HAP-1 (cell line): ENCODE measurements around the gene ANAPC4.
"Not testable (repeated sequence)": the region's sequence is repeated elsewhere in the genome, so short reads cannot be mapped to it uniquely, and the experiment has no call there.

ENCODE experiments used
- DNase-seq, 2 experiments: peaks; one replicate each; pipeline ENCODE4 v3.0.0-alpha.2; 2016 to 2020; ENCODE audit warnings: low spot score in 2 of 2
- H3K27me3 ChIP-seq: fragments of 250-450 bp; sonication (Bioruptor Pico); 2 replicates; pipeline ENCODE4 v1.5.1; 2020; ENCODE audit warnings: low read depth, mild to moderate bottlenecking, moderate library complexity
- H3K36me3 ChIP-seq: fragments of 250-450 bp; sonication (Bioruptor Pico); replicated peaks from 2 replicates; pipeline ENCODE4 v1.5.1; 2020; ENCODE audit warnings: mild to moderate bottlenecking
- H3K4me1 ChIP-seq: fragments of 250-450 bp; sonication (Bioruptor Pico); 2 replicates; pipeline ENCODE4 v1.5.1; 2020; ENCODE audit warnings: mild to moderate bottlenecking
- H3K4me3 ChIP-seq: fragments of 250-450 bp; sonication (Bioruptor Pico); 2 replicates; pipeline ENCODE4 v1.5.1; 2020; ENCODE audit warnings: mild to moderate bottlenecking, moderate library complexity
- H3K9me3 ChIP-seq: fragments of 250-450 bp; sonication (Bioruptor Pico); 2 replicates; pipeline ENCODE4 v1.5.1; 2020; ENCODE audit warnings: mild to moderate bottlenecking, moderate library complexity
- in situ Hi-C: fragments of 300-500 bp; cut with MboI; formaldehyde crosslinking; loops from 3 replicates; pipeline ENCODE4 v1.14.3; 2020; ENCODE audit warnings: low sequenced_read_pairs, inconsistent platforms, mixed read lengths

ANAPC4 gene

DNA sequence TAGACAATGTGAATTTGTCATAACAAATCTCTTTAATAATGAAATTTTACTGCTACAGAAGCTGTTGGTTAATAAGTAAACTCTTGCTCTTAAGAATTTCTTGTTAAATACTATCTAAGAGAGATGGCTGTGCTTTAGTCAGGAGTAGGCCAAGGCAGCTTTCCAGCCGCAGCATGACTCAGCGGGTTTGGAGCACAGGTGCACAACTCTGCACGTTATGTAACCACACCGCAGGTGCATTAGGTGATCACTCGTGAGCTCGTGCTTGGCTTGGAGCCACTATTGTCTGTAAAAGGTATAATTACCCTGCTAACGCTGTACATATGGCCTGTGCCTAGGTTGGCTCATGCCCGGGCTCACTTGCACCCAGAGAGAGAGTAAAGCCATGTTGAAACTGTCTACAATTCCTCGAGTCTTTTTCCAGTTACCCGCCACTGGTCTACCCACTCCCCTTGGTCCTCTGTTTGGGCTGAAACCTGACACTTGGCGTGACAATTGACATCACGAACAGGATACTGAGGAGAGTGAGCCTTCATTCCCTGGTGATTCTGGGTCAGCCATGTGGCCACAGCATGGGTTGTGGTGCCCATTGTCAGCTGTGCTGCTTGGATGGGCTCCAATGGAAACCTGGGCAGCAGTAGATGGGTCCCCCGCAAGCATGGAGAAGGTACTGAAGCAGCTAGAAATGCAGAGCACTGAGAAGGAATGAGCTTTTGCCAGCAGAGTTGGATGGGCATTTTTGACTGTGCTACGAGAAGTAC lies 18.4 kb upstream of the ANAPC4 start:
- H3K4me3 ChIP-seq, result no peak overlapping the region
- H3K36me3 ChIP-seq, result no peaks in the 10 kb centered on the region; the same call in none of the 2 replicates
- in situ Hi-C loops, result loop anchor here (25.0 kb wide), 1 partner anchor 171 kb away; no protein-coding TSS in a partner anchor
- H3K4me1 ChIP-seq, result no peaks in the 10 kb centered on the region
- no peaks in the 10 kb centered on the region for H3K27me3 ChIP-seq
- H3K9me3 ChIP-seq, result no peaks in the 10 kb centered on the region
- DNase-seq, result no peak

DNA sequence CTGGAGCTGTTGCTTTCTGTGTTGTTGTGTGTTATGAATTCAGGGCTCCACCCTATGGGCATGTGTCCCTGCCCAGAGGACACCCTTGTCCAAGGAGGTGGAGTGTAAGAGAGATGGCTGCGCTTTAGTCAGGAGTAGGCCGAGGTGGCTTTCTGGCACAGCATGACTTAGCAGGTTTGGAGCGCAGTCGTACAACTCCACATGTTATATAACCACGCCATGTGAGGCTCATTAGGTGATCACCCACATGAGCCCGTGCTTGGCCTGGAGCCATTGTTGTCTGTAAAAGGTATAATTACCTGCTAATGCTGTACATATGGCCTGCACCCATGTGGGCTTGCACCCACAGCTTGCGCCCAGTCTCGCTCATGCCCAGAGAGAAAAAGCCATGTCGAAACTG lies 15.8 kb upstream of the ANAPC4 start:
- Histone ChIP-seq H3K36me3 (no peaks in the 10 kb centered on the region; the same call in none of the 2 replicates), H3K27me3 (no peaks in the 10 kb centered on the region), H3K4me1 (no peaks in the 10 kb centered on the region), H3K4me3 (no peak overlapping the region), H3K9me3 (no peaks in the 10 kb centered on the region)
- in situ Hi-C loops, result loop anchor here (25.0 kb wide), 1 partner anchor 174 kb away; no protein-coding TSS in a partner anchor
- DNase-seq, result no peak

GRCh38 chr4:25367004-25367621 lies 9.9 kb upstream of the ANAPC4 start:
- Histone ChIP-seq H3K36me3 (no peaks in the 10 kb centered on the region; the same call in 1 of the 2 replicates), H3K27me3 (no peaks in the 10 kb centered on the region), H3K9me3 (no peaks in the 10 kb centered on the region), H3K4me1 (peaks cover 6% of the 10 kb centered on the region; the same call in 1 of the 2 replicates), H3K4me3 (no peak overlapping the region)
- in situ Hi-C loops, result loop anchor here (25.0 kb wide), 1 partner anchor 180 kb away; no protein-coding TSS in a partner anchor
- peak in 1 of 2 experiments; percentile 41 for DNase-seq

DNA sequence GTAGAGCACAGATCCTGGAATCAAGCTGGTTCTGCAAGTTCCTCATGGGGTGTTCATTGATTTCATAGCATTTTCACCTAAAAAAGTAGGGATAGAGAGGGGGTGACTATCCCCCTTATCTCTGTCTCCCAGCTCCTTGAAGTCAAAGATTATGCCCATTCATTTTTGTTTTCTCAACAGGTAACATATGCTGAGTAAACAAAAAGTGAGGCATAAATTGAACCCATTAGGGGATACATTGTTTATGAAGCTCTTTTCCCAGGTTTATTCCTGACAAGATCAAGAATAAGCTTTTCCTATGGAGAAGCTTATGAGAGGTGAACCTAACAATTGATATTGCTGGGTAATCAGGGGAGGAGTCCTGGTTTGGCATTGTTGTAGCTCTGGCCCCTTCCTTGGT lies 9.2 kb upstream of the ANAPC4 start:
- Histone ChIP-seq H3K36me3 (no peaks in the 10 kb centered on the region; the same call in 1 of the 2 replicates), H3K4me3 (no peak overlapping the region)
- in situ Hi-C loops, result loop anchor here (25.0 kb wide), 1 partner anchor 181 kb away; no protein-coding TSS in a partner anchor

GRCh38 chr4:25368315-25368714 lies 8.7 kb upstream of the ANAPC4 start:
- no peaks in the 10 kb centered on the region for H3K27me3 ChIP-seq
- in situ Hi-C loops, result loop anchor here (25.0 kb wide), 1 partner anchor 181 kb away; no protein-coding TSS in a partner anchor
- DNase-seq, result no peak
- H3K4me3 ChIP-seq, result no peak overlapping the region
- peaks cover 6% of the 10 kb centered on the region; the same call in 1 of the 2 replicates for H3K4me1 ChIP-seq
- H3K36me3 ChIP-seq, result no peaks in the 10 kb centered on the region; the same call in 1 of the 2 replicates
- H3K9me3 ChIP-seq, result no peaks in the 10 kb centered on the region

More for the DNA sequence above, 9.2 kb upstream of the ANAPC4 start:
- Histone ChIP-seq H3K9me3 (no peaks in the 10 kb centered on the region), H3K4me1 (peaks cover 6% of the 10 kb centered on the region; the same call in 1 of the 2 replicates), H3K27me3 (no peaks in the 10 kb centered on the region)
- DNase-seq, result no peak

- Histone ChIP-seq H3K27me3 (no peaks in the 10 kb centered on the region), H3K36me3 (peaks cover 3% of the 10 kb centered on the region; the same call in 1 of the 2 replicates), H3K4me3 (no peak overlapping the region), H3K4me1 (peaks cover 6% of the 10 kb centered on the region; the same call in 1 of the 2 replicates), H3K9me3 (no peaks in the 10 kb centered on the region)
- DNase-seq, result peak in 1 of 2 experiments; percentile 59
- in situ Hi-C loops, result loop anchor here (25.0 kb wide), 1 partner anchor 183 kb away; no protein-coding TSS in a partner anchor
These were observed 6.8 kb upstream of the ANAPC4 start for GRCh38 chr4:25370242-25370641.

DNA sequence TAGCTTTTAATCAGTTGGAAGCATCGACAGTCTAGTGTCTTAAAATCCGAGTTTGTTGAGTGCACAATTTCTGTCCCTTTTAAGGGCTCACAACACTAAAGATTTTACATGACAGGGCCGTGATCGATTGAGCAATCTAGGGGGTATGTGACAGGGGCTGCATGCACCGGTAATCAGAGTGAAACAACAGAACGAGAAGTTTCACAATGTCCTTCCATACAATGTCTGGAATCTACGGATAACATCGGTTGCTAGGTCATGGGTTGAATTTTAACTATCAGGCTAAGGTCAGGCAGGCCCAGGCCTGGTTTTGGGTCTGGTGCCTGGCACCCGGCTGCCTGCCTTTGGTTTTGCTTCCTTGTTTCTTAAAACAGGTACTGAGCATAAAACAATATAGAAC lies 4.5 kb upstream of the ANAPC4 start:
- in situ Hi-C loops, result loop anchor here (25.0 kb wide), 1 partner anchor 185 kb away; no protein-coding TSS in a partner anchor

DNA sequence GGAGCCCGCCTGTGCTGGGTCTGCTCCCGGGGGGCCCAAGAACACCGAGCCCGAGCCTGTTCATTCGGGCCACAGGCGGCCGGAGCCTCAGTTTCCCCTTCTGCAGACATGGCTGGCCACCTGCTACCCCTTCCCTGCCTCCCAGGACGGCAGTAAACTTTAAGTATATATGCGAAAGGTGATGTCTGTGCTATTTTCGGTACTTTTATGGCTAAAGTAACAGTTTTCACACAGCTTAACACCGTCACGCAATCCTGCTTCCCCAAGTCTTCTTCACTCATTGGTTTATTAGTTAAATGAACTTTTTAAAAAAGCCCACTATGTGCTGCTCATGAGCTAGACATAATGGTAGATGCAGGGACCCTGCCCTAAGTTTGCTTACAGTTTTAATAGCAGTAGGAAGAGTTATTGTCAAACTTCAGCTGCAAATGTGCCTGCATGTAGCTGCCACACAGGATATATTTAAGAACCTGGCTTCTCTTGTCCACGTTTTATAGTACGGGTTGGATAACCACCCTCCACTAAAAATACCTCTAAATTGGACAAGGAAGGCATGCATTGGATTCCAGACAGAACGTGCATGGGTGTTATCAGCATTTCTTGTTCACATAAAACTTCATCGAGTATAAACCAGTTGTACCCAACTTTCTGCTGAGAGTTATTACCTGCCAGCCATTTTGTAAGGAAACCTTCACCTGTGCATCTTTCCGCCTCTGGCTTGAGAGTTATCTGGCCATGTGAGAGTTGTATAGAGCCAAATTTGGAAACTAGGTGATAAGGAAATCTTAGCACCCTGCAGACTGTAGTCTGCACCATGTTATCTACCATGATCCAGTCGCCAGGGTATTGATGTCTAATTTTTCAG lies 741 bp downstream of the ANAPC4 start:
- no peaks in the 10 kb centered on the region for H3K9me3 ChIP-seq
- H3K4me3 ChIP-seq, result peak overlapping the region; percentile 94
- H3K4me1 ChIP-seq, result peaks cover 9% of the 10 kb centered on the region
- in situ Hi-C loops, result no loop called here
- H3K27me3 ChIP-seq, result no peaks in the 10 kb centered on the region
- no peak for DNase-seq
- H3K36me3 ChIP-seq, result peaks cover 22% of the 10 kb centered on the region

More for the DNA sequence above, 4.5 kb upstream of the ANAPC4 start:
- not testable (repeated sequence) for H3K9me3 ChIP-seq, H3K27me3 ChIP-seq, H3K36me3 ChIP-seq, DNase-seq, H3K4me3 ChIP-seq, H3K4me1 ChIP-seq

DNA sequence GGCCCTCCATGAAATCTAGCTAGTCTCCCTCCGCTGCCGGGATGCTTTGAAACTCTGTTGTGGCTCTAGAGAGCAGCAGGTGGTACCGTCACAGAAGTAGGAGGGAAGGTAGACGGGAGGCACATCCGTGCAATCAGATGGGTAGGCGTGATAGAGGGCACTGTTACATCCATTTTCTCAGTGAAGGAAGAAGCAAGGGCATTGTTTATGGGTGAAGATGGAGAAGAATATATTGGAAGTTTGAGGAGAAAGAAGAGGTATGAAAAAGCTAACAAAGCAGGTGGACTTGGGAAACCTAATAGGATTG lies 1.3 kb downstream of the ANAPC4 start:
- Histone ChIP-seq H3K4me3 (peak overlapping the region; percentile 94), H3K9me3 (no peaks in the 10 kb centered on the region), H3K4me1 (peaks cover 11% of the 10 kb centered on the region), H3K36me3 (peaks cover 25% of the 10 kb centered on the region), H3K27me3 (no peaks in the 10 kb centered on the region)
- DNase-seq, result no peak
- in situ Hi-C loops, result no loop called here

- peaks cover 11% of the 10 kb centered on the region for H3K4me1 ChIP-seq
- DNase-seq, result no peak
- H3K4me3 ChIP-seq, result no peak overlapping the region
- H3K36me3 ChIP-seq, result peaks cover 33% of the 10 kb centered on the region
- no peaks in the 10 kb centered on the region for H3K9me3 ChIP-seq
- in situ Hi-C loops, result no loop called here
- H3K27me3 ChIP-seq, result no peaks in the 10 kb centered on the region
These were observed 2.5 kb downstream of the ANAPC4 start for GRCh38 chr4:25379591-25379990.

GRCh38 chr4:25383647-25384046 lies 6.6 kb downstream of the ANAPC4 start:
- no peak for DNase-seq
- H3K27me3 ChIP-seq, result no peaks in the 10 kb centered on the region
- in situ Hi-C loops, result no loop called here
- peaks cover 37% of the 10 kb centered on the region for H3K36me3 ChIP-seq
- no peaks in the 10 kb centered on the region for H3K9me3 ChIP-seq
- H3K4me3 ChIP-seq, result no peak overlapping the region
- H3K4me1 ChIP-seq, result peaks cover 5% of the 10 kb centered on the region

DNA sequence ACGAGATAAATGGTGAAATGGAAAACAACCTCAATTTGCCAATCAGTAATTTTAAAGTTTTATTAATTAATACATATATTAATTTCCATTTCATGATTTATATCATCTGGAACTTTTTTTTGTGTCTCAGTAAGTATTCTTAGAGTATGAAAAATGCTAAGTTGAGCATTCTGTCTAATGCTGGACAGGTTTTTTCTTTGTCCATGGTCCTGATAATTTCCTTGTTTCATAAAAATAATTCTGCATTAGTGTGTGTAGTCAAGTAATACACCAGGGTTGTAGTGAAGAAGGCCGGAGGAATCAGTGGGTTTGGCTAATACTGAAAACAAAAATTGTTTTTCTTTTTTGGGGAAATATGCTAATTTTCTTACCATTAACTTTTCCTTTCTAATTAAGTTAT lies 9.9 kb downstream of the ANAPC4 start:
- DNase-seq, result no peak
- in situ Hi-C loops, result no loop called here
- Histone ChIP-seq H3K4me3 (no peak overlapping the region), H3K36me3 (peaks cover 38% of the 10 kb centered on the region), H3K4me1 (peaks cover 3% of the 10 kb centered on the region), H3K27me3 (no peaks in the 10 kb centered on the region), H3K9me3 (no peaks in the 10 kb centered on the region)

GRCh38 chr4:25397305-25397704 lies 20.2 kb downstream of the ANAPC4 start:
- peaks cover 27% of the 10 kb centered on the region for H3K36me3 ChIP-seq
- H3K4me1 ChIP-seq, result no peaks in the 10 kb centered on the region
- H3K4me3 ChIP-seq, result no peak overlapping the region
- in situ Hi-C loops, result no loop called here
- no peaks in the 10 kb centered on the region for H3K9me3 ChIP-seq
- DNase-seq, result no peak
- no peaks in the 10 kb centered on the region for H3K27me3 ChIP-seq
